Tibial nerve (tissue), 4 donors: ENCODE results near the gene ZNF32. TPM values are rescaled to one million over a fixed set of nuclear protein-coding genes. Genes with fewer than 3 reads are reported as not detected.
"Not testable (repeated sequence)": the region's sequence is repeated elsewhere in the genome, so short reads cannot be mapped to it uniquely, and the experiment has no call there.

Source experiments
- DNase-seq, 2 donors: peaks; one replicate each; pipeline ENCODE4 v3.0.0-alpha.2; 2019; ENCODE audit warnings: low spot score in 2 of 2
- H3K27ac ChIP-seq, 4 donors: fragments of 200-600 bp; sonication (generic) in 3 of 4; one replicate each; pipeline ENCODE4 v1.5.1; 2017 to 2019; ENCODE audit warnings: mild to moderate bottlenecking in 1 of 4
- H3K27me3 ChIP-seq, 2 donors: fragments of 200-600 bp; sonication (generic) in 1 of 2; one replicate each; pipeline versions ENCODE4 v1.5.1 to v1.6.0; 2017 to 2019
- H3K36me3 ChIP-seq, 3 donors: fragments of 200-600 bp; sonication (generic); one replicate each; pipeline ENCODE4 v1.5.1; 2018 to 2019
- H3K4me1 ChIP-seq, 4 donors: fragments of 200-600 bp; sonication (generic) in 3 of 4; one replicate each; pipeline ENCODE4 v1.5.1; 2017 to 2019
- H3K4me3 ChIP-seq, 4 donors: fragments of 200-600 bp; sonication (generic) in 3 of 4; one replicate each; pipeline ENCODE4 v1.5.1; 2017 to 2019; ENCODE audit warnings: mild to moderate bottlenecking in 1 of 4, moderate library complexity in 1 of 4
- H3K9me3 ChIP-seq, 4 donors: fragments of 200-600 bp; sonication (generic) in 3 of 4; one replicate each; pipeline ENCODE4 v1.5.1; 2017 to 2019
- EP300 ChIP-seq, 2 donors: sonication (generic); formaldehyde crosslinking; IDR thresholded peaks; one replicate each; pipeline ENCODE4 v1.6.1; 2017; ENCODE audit warnings: antibody characterized with exemption in 2 of 2, mild to moderate bottlenecking in 1 of 2
- POLR2A ChIP-seq, 2 donors: fragments of 450-650 bp; IDR thresholded peaks; one replicate each; pipeline ENCODE4 v1.6.1; 2017; ENCODE audit warnings: antibody characterized with exemption in 2 of 2, mild to moderate bottlenecking in 2 of 2, moderate library complexity in 2 of 2
- WGBS, 2 donors: methylation state at CpG; one replicate each; pipeline ENCODE4 v1.1.5; 2018; 5-methylcytosine and 5-hydroxymethylcytosine counted together
- total RNA-seq, 4 donors: library from RNA; depleted of rRNA; stranded (reverse); fragments of >200 nt; gene quantifications; one replicate each; pipeline ENCODE4 v1.1.0, GENCODE V29; 2016
- TF ChIP-seq, protein P1 (sequence below), 5 experiments: fragments of 200-600 bp in 3 of 5; fragments of 450-650 bp in 2 of 5; sonication (generic) in 3 of 5; IDR thresholded peaks; one replicate each; pipeline ENCODE4 v1.5.1; 2016 to 2019; ENCODE audit warnings: antibody characterized with exemption in 5 of 5, mild to moderate bottlenecking in 3 of 5, moderate library complexity in 2 of 5

ZNF32 gene
- total RNA-seq, 4 donors from 2014 or later, result 33.6 to 66.1 (median 52.5) TPM

DNA sequence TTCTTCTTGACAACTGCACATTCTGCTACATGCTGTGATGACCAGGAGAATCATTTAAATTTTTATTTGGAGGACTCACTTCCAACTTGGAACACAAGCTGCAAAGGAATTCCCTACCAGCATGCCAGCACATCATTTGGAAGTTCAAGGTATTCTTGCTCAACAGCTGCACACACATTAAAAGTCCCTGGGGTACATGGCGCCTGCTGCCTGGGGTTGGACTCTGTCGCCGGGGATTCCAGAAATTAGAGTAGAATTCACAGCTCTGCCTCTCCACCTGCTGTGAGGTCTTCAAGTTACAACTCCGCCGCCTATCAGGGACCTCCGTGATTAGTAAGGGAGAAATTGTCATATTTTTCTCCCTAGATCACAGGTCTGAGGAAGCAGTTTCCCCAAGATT lies 1.1 kb downstream of the ZNF32 start:
- peaks cover 4 to 52% (median 22%) of the 10 kb centered on the region in 4 donors for H3K9me3 ChIP-seq
- WGBS, 2 donors, result 92 to 93% methylated on average over 6 of the region's 6 CpGs
- no peak for TF ChIP-seq POLR2A (IDR thresholded peaks at IDR 0.05)
- TF ChIP-seq, protein P1, sequence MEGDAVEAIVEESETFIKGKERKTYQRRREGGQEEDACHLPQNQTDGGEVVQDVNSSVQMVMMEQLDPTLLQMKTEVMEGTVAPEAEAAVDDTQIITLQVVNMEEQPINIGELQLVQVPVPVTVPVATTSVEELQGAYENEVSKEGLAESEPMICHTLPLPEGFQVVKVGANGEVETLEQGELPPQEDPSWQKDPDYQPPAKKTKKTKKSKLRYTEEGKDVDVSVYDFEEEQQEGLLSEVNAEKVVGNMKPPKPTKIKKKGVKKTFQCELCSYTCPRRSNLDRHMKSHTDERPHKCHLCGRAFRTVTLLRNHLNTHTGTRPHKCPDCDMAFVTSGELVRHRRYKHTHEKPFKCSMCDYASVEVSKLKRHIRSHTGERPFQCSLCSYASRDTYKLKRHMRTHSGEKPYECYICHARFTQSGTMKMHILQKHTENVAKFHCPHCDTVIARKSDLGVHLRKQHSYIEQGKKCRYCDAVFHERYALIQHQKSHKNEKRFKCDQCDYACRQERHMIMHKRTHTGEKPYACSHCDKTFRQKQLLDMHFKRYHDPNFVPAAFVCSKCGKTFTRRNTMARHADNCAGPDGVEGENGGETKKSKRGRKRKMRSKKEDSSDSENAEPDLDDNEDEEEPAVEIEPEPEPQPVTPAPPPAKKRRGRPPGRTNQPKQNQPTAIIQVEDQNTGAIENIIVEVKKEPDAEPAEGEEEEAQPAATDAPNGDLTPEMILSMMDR (IDR thresholded peaks at IDR 0.05), result no peak
- TF ChIP-seq EP300 (IDR thresholded peaks at IDR 0.05), result no peak
- H3K4me3 ChIP-seq, result peak overlapping the region in 2 of 4 donors; percentile 83 to 89
- no peaks in the 10 kb centered on the region for H3K27me3 ChIP-seq
- H3K36me3 ChIP-seq, result peaks cover 9 to 50% (median 18%) of the 10 kb centered on the region in 3 donors
- H3K27ac ChIP-seq, result no peak overlapping the region
- peaks cover 0 to 18% (median 0%) of the 10 kb centered on the region in 4 donors for H3K4me1 ChIP-seq
- DNase-seq, result no peak

DNA sequence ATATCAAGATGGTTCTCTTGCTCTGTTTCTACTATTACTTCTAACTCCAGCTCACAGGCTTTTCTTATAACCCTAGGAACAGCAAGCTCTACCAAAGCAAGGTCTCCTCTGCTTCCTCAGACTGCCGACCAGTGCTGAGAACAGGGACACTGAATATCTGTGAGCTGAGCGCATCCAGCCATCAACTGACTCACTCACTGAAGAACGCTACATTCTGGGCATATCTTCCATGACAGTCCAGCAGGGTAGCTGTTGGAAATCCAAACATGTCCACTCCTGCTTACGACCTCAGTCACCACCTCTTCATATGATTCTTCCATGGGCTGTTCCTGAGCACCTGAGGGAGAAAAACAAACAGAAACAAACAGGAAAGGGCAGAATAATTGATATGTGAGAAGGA lies 2.8 kb downstream of the ZNF32 start:
- TF ChIP-seq, protein P1 (IDR thresholded peaks at IDR 0.05), result no peak
- TF ChIP-seq POLR2A (IDR thresholded peaks at IDR 0.05), result no peak
- no peak for TF ChIP-seq EP300 (IDR thresholded peaks at IDR 0.05)
- H3K4me1 ChIP-seq, result peaks cover 0 to 18% (median 0%) of the 10 kb centered on the region in 4 donors
- H3K4me3 ChIP-seq, result no peak overlapping the region
- no peak for DNase-seq
- peaks cover 4 to 69% (median 29%) of the 10 kb centered on the region in 4 donors for H3K9me3 ChIP-seq
- H3K27me3 ChIP-seq, result no peaks in the 10 kb centered on the region
- H3K36me3 ChIP-seq, result peaks cover 9 to 66% (median 18%) of the 10 kb centered on the region in 3 donors
- WGBS, 2 donors, result 97 to 98% methylated on average over 4 of the region's 4 CpGs
- H3K27ac ChIP-seq, result no peak overlapping the region

DNA sequence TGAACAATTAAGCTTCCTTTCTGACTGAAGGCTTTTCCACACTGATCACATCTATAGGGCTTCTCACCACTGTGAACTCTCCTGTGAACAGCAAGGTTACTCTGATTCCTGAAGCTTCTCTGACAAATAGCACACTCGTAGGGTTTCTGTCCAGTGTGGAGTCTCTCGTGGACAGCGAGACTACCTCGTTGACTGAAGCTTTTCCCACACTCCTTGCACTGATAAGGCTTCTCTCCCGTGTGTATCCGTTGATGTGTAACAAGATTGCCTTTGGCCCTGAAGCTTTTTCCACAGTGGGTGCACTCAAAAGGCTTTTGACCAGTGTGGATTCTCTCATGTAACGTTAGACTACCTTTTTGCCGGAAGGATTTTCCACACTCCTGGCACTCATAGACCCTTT lies 4.4 kb downstream of the ZNF32 start:
- no peak for DNase-seq
- H3K4me1 ChIP-seq, result peaks cover 0 to 9% (median 0%) of the 10 kb centered on the region in 4 donors
- peaks cover 4 to 85% (median 31%) of the 10 kb centered on the region in 4 donors for H3K9me3 ChIP-seq
- H3K4me3 ChIP-seq, result no peak overlapping the region
- WGBS, 2 donors, result 96 to 98% methylated on average over 8 of the region's 8 CpGs
- no peak overlapping the region for H3K27ac ChIP-seq
- H3K36me3 ChIP-seq, result peaks cover 9 to 66% (median 18%) of the 10 kb centered on the region in 3 donors
- TF ChIP-seq POLR2A (IDR thresholded peaks at IDR 0.05), result no peak
- no peak for TF ChIP-seq EP300 (IDR thresholded peaks at IDR 0.05)
- TF ChIP-seq, protein P1 (IDR thresholded peaks at IDR 0.05), result no peak
- H3K27me3 ChIP-seq, result no peaks in the 10 kb centered on the region

DNA sequence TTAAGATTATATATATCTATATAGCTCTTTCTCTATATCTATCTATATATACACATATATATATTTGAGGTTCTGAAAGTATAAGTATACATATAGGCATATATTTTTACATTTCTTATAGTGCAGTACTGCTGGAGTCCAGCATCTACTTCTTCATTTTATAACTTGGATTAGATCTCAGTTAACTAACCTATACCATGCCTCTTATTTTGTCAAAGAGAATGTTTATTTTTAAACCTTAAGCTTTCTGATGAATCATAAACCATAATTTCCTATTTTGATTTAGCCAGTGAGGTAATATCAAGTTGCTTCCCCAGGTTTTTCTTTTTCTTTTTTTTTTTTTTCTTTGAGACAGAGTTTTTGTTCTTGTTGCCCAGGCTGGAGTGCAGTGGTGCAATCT lies 8.1 kb downstream of the ZNF32 start:
- Histone ChIP-seq H3K4me3 (no peak overlapping the region), H3K4me1 (no peaks in the 10 kb centered on the region), H3K9me3 (peaks cover 7 to 99% (median 37%) of the 10 kb centered on the region in 4 donors), H3K36me3 (peaks cover 5 to 47% (median 18%) of the 10 kb centered on the region in 3 donors), H3K27me3 (no peaks in the 10 kb centered on the region), H3K27ac (no peak overlapping the region)
- no peak for DNase-seq
- TF ChIP-seq, protein P1 (IDR thresholded peaks at IDR 0.05), result no peak
- no peak for TF ChIP-seq EP300 (IDR thresholded peaks at IDR 0.05)
- TF ChIP-seq POLR2A (IDR thresholded peaks at IDR 0.05), result no peak

DNA sequence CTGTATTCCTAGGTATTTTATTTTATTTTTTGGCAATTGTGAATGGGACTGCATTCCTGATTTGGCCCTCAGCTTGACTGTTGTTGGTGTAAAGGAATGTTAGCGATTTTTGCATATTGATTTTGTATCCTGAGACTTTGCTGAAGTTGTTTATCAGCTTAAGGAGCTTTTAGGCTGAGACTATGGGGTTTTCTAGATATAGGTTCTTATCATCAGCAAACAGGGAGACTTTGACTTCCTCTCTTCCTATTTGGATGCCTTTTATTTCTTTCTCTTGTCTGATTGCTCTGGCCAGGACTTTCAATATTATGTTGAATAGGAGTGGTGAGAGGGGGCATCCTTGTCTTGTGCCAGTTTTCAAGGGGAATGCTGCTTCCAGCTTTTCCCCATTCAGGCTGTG lies 12.9 kb downstream of the ZNF32 start:
- WGBS, 2 donors, result 67 to 80% methylated on average over 1 of the region's 1 CpG
- not testable (repeated sequence) for DNase-seq, H3K27me3 ChIP-seq, H3K27ac ChIP-seq, H3K4me3 ChIP-seq, H3K36me3 ChIP-seq, H3K4me1 ChIP-seq
- peaks cover 0 to 91% (median 15%) of the 10 kb centered on the region in 4 donors for H3K9me3 ChIP-seq

DNA sequence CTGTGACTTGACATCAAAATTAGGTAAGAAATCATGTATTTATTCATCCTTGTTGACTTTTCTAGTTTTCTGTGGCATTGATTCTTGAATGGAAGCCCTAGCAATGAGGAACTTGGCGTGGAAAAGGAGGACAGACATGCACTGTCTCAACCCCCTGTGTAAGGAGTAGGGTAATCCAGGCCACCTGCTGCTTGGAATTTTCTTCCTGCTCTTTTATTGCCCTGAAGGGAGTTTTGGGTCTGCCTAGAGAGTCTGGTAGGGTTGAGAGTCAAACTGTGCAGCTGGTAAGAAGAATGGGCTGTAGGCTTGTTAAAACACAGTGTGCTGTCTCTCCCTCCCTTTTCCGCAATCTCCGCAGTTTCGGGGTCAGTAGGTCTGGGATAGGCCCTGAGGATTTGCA lies 19.7 kb downstream of the ZNF32 start:
- Histone ChIP-seq H3K36me3 (no peaks in the 10 kb centered on the region), H3K4me1 (no peaks in the 10 kb centered on the region), H3K27me3 (no peaks in the 10 kb centered on the region), H3K9me3 (peaks cover 0 to 34% (median under 1%) of the 10 kb centered on the region in 4 donors), H3K4me3 (no peak overlapping the region), H3K27ac (no peak overlapping the region)
- 70 to 75% methylated on average over 4 of the region's 4 CpGs for WGBS, 2 donors
- no peak for TF ChIP-seq POLR2A (IDR thresholded peaks at IDR 0.05)
- TF ChIP-seq EP300 (IDR thresholded peaks at IDR 0.05), result no peak
- TF ChIP-seq, protein P1 (IDR thresholded peaks at IDR 0.05), result no peak
- no peak for DNase-seq
